Activated CD8-positive, alpha-beta memory T cell treated with anti-CD3 and anti-CD28 coated beads for 24 hours (primary cell): ENCODE results near the gene DDX10.

Source experiments
- DNase-seq: peaks from one replicate; pipeline ENCODE4 v3.0.0-alpha.2; 2020

The DDX10 gene

GRCh38 chr11:108958368-108959104 lies 293.7 kb downstream of the DDX10 start:
- no peak for DNase-seq

- DNase-seq = no peak
Observed at GRCh38 chr11:108959105-108959761, 294.4 kb downstream of the DDX10 start.

- no peak for DNase-seq
Observed at GRCh38 chr11:108959874-108960273, 295.0 kb downstream of the DDX10 start.

GRCh38 chr11:108960501-108960900 lies 295.6 kb downstream of the DDX10 start:
- DNase-seq = no peak

GRCh38 chr11:108961095-108961494 lies 296.2 kb downstream of the DDX10 start:
- DNase-seq = no peak

GRCh38 chr11:108963118-108963517 lies 298.2 kb downstream of the DDX10 start:
- DNase-seq = no peak

GRCh38 chr11:108965306-108966001 lies 300.6 kb downstream of the DDX10 start:
- no peak for DNase-seq

- no peak for DNase-seq
Observed at GRCh38 chr11:108966206-108966605, 301.3 kb downstream of the DDX10 start.

GRCh38 chr11:108966978-108967377 lies 302.1 kb downstream of the DDX10 start:
- DNase-seq = no peak

GRCh38 chr11:108967571-108967970 lies 302.7 kb downstream of the DDX10 start:
- DNase-seq = no peak

- DNase-seq = no peak
Observed at GRCh38 chr11:108970221-108970991, 305.5 kb downstream of the DDX10 start.

GRCh38 chr11:108973402-108974162 lies 308.7 kb downstream of the DDX10 start:
- no peak for DNase-seq

- no peak for DNase-seq
Observed at GRCh38 chr11:108975026-108975425, 310.2 kb downstream of the DDX10 start.

GRCh38 chr11:108975641-108976071 lies 310.8 kb downstream of the DDX10 start:
- no peak for DNase-seq

GRCh38 chr11:108983636-108984420 lies 319.0 kb downstream of the DDX10 start:
- DNase-seq = no peak

GRCh38 chr11:108984523-108984922 lies 319.7 kb downstream of the DDX10 start:
- DNase-seq = no peak

- DNase-seq = no peak
Observed at GRCh38 chr11:108985236-108985944, 320.5 kb downstream of the DDX10 start.

GRCh38 chr11:108985945-108986279 lies 321.0 kb downstream of the DDX10 start:
- DNase-seq = no peak
